T-helper 2 cell treated with Interferon-gamma antibody and Interleukin-4, amounts not matched to agents 5 μg/mL and 100 μg/mL, for 36 hours (primary cell): ENCODE results near the gene SLC25A21.
"Not testable (repeated sequence)": the region's sequence is repeated elsewhere in the genome, so short reads cannot be mapped to it uniquely, and the experiment has no call there.

Experiments
- DNase-seq: peaks from one replicate; pipeline ENCODE4 v3.0.0; 2021; ENCODE audit warnings: low spot score
- H3K27ac Mint-ChIP-seq: one replicate; pipeline ENCODE4 v1.8.0; 2021; ENCODE audit warnings: mild to moderate bottlenecking, mixed read lengths
- H3K27me3 Mint-ChIP-seq: one replicate; pipeline ENCODE4 v1.8.0; 2021; ENCODE audit warnings: low read depth, mixed read lengths
- H3K36me3 Mint-ChIP-seq: one replicate; pipeline ENCODE4 v1.8.0; 2021; ENCODE audit warnings: low read depth, mixed read lengths
- H3K4me1 Mint-ChIP-seq: one replicate; pipeline ENCODE4 v1.8.0; 2021; ENCODE audit warnings: low read depth, mixed read lengths
- H3K4me3 Mint-ChIP-seq: one replicate; pipeline ENCODE4 v1.8.0; 2022; ENCODE audit warnings: mild to moderate bottlenecking, moderate library complexity, mixed read lengths
- H3K9me3 Mint-ChIP-seq: one replicate; pipeline ENCODE4 v1.8.0; 2021; ENCODE audit warnings: mixed read lengths

The SLC25A21 gene

GRCh38 chr14:37019488-37019887 lies 152.9 kb downstream of the SLC25A21 start:
- DNase-seq = no peak
- Mint-ChIP-seq H3K4me3 (no peak overlapping the region), H3K9me3 (peaks cover 14% of the 10 kb centered on the region), H3K27me3 (no peaks in the 10 kb centered on the region), H3K27ac (no peak overlapping the region), H3K4me1 (no peaks in the 10 kb centered on the region), H3K36me3 (no peaks in the 10 kb centered on the region)

- H3K4me1 Mint-ChIP-seq = no peaks in the 10 kb centered on the region
- no peak for DNase-seq
- H3K27ac Mint-ChIP-seq = no peak overlapping the region
- no peaks in the 10 kb centered on the region for H3K36me3 Mint-ChIP-seq
- no peak overlapping the region for H3K4me3 Mint-ChIP-seq
- peaks cover 16% of the 10 kb centered on the region for H3K9me3 Mint-ChIP-seq
- no peaks in the 10 kb centered on the region for H3K27me3 Mint-ChIP-seq
Observed at GRCh38 chr14:37018571-37019240, 153.7 kb downstream of the SLC25A21 start.

GRCh38 chr14:37013078-37013477 lies 159.3 kb downstream of the SLC25A21 start:
- Mint-ChIP-seq H3K36me3 (no peaks in the 10 kb centered on the region), H3K27ac (no peak overlapping the region), H3K4me3 (no peak overlapping the region), H3K4me1 (no peaks in the 10 kb centered on the region), H3K9me3 (peaks cover 13% of the 10 kb centered on the region), H3K27me3 (no peaks in the 10 kb centered on the region)
- no peak for DNase-seq

- no peaks in the 10 kb centered on the region for H3K27me3 Mint-ChIP-seq
- peaks cover 5% of the 10 kb centered on the region for H3K9me3 Mint-ChIP-seq
- H3K36me3 Mint-ChIP-seq = no peaks in the 10 kb centered on the region
- no peak for DNase-seq
- no peak overlapping the region for H3K27ac Mint-ChIP-seq
- H3K4me3 Mint-ChIP-seq = no peak overlapping the region
- H3K4me1 Mint-ChIP-seq = no peaks in the 10 kb centered on the region
Observed at GRCh38 chr14:36998686-36999085, 173.7 kb downstream of the SLC25A21 start.

GRCh38 chr14:36997843-36998242 lies 174.6 kb downstream of the SLC25A21 start:
- Mint-ChIP-seq H3K4me1 (no peaks in the 10 kb centered on the region), H3K36me3 (no peaks in the 10 kb centered on the region), H3K27ac (no peak overlapping the region), H3K4me3 (no peak overlapping the region), H3K27me3 (no peaks in the 10 kb centered on the region), H3K9me3 (peaks cover 5% of the 10 kb centered on the region)
- no peak for DNase-seq

- Mint-ChIP-seq H3K4me1 (no peaks in the 10 kb centered on the region), H3K9me3 (peaks cover 5% of the 10 kb centered on the region), H3K36me3 (no peaks in the 10 kb centered on the region), H3K27me3 (no peaks in the 10 kb centered on the region), H3K4me3 (no peak overlapping the region), H3K27ac (no peak overlapping the region)
- DNase-seq = no peak
Observed at GRCh38 chr14:36996857-36997590, 175.4 kb downstream of the SLC25A21 start.

- no peak overlapping the region for H3K4me3 Mint-ChIP-seq
- H3K27me3 Mint-ChIP-seq = no peaks in the 10 kb centered on the region
- no peak for DNase-seq
- H3K27ac Mint-ChIP-seq = no peak overlapping the region
- H3K4me1 Mint-ChIP-seq = no peaks in the 10 kb centered on the region
- no peaks in the 10 kb centered on the region for H3K36me3 Mint-ChIP-seq
- peaks cover 5% of the 10 kb centered on the region for H3K9me3 Mint-ChIP-seq
Observed at GRCh38 chr14:36996133-36996856, 176.1 kb downstream of the SLC25A21 start.

- Mint-ChIP-seq H3K27ac (no peak overlapping the region), H3K27me3 (no peaks in the 10 kb centered on the region), H3K4me3 (no peak overlapping the region), H3K36me3 (no peaks in the 10 kb centered on the region), H3K4me1 (no peaks in the 10 kb centered on the region), H3K9me3 (peaks cover 6% of the 10 kb centered on the region)
- no peak for DNase-seq
Observed at GRCh38 chr14:36989806-36990205, 182.6 kb downstream of the SLC25A21 start.

- H3K4me1 Mint-ChIP-seq = no peaks in the 10 kb centered on the region
- no peak for DNase-seq
- H3K36me3 Mint-ChIP-seq = no peaks in the 10 kb centered on the region
- no peak overlapping the region for H3K27ac Mint-ChIP-seq
- H3K9me3 Mint-ChIP-seq = peaks cover 6% of the 10 kb centered on the region
- no peaks in the 10 kb centered on the region for H3K27me3 Mint-ChIP-seq
- no peak overlapping the region for H3K4me3 Mint-ChIP-seq
Observed at GRCh38 chr14:36988989-36989388, 183.4 kb downstream of the SLC25A21 start.

GRCh38 chr14:36988568-36988967 lies 183.8 kb downstream of the SLC25A21 start:
- Mint-ChIP-seq H3K9me3 (peaks cover 6% of the 10 kb centered on the region), H3K36me3 (no peaks in the 10 kb centered on the region), H3K27ac (no peak overlapping the region), H3K27me3 (no peaks in the 10 kb centered on the region), H3K4me1 (no peaks in the 10 kb centered on the region), H3K4me3 (no peak overlapping the region)
- no peak for DNase-seq

GRCh38 chr14:36986407-36986806 lies 186.0 kb downstream of the SLC25A21 start:
- Mint-ChIP-seq H3K36me3 (no peaks in the 10 kb centered on the region), H3K9me3 (peaks cover 6% of the 10 kb centered on the region), H3K4me1 (no peaks in the 10 kb centered on the region), H3K4me3 (no peak overlapping the region), H3K27me3 (no peaks in the 10 kb centered on the region), H3K27ac (no peak overlapping the region)
- DNase-seq = no peak

GRCh38 chr14:36981832-36982529 lies 190.4 kb downstream of the SLC25A21 start:
- no peak overlapping the region for H3K27ac Mint-ChIP-seq
- peaks cover 3% of the 10 kb centered on the region for H3K9me3 Mint-ChIP-seq
- no peaks in the 10 kb centered on the region for H3K4me1 Mint-ChIP-seq
- H3K27me3 Mint-ChIP-seq = no peaks in the 10 kb centered on the region
- H3K36me3 Mint-ChIP-seq = no peaks in the 10 kb centered on the region
- H3K4me3 Mint-ChIP-seq = no peak overlapping the region
- DNase-seq = no peak

- not testable (repeated sequence) for DNase-seq, H3K27me3 Mint-ChIP-seq, H3K36me3 Mint-ChIP-seq, H3K4me3 Mint-ChIP-seq, H3K27ac Mint-ChIP-seq, H3K9me3 Mint-ChIP-seq, H3K4me1 Mint-ChIP-seq
Observed at GRCh38 chr14:36980413-36980812, 192.0 kb downstream of the SLC25A21 start.

- Mint-ChIP-seq H3K4me1 (no peaks in the 10 kb centered on the region), H3K36me3 (no peaks in the 10 kb centered on the region), H3K27ac (no peak overlapping the region), H3K4me3 (no peak overlapping the region), H3K27me3 (no peaks in the 10 kb centered on the region), H3K9me3 (peaks cover 1% of the 10 kb centered on the region)
- DNase-seq = no peak
Observed at GRCh38 chr14:36979863-36980262, 192.5 kb downstream of the SLC25A21 start.
